Upper lobe of left lung (tissue), 4 donors: ENCODE results near the gene GPR176.

Source experiments
- CTCF ChIP-seq, 6 experiments: fragments of 450-650 bp in 4 of 6; fragments of 200-600 bp in 2 of 6; sonication (generic) in 2 of 6; IDR thresholded peaks; one replicate each; pipeline ENCODE4 v1.5.1; 2016 to 2019; ENCODE audit warnings: antibody characterized with exemption in 6 of 6
- EP300 ChIP-seq, 4 donors: sonication (generic); formaldehyde crosslinking; IDR thresholded peaks; one replicate each; pipeline ENCODE4 v1.5.1; 2017; ENCODE audit warnings: antibody characterized with exemption in 4 of 4, control low read depth in 2 of 4
- POLR2A ChIP-seq, 4 donors: fragments of 450-650 bp; IDR thresholded peaks; one replicate each; pipeline ENCODE4 v1.5.1; 2016 to 2017; ENCODE audit warnings: antibody characterized with exemption in 4 of 4, mild to moderate bottlenecking in 2 of 4
- POLR2AphosphoS5 ChIP-seq, 2 donors: sonication (generic); formaldehyde crosslinking; IDR thresholded peaks; one replicate each; pipeline ENCODE4 v1.5.1; 2017; ENCODE audit warnings: antibody characterized with exemption in 2 of 2

DNA sequence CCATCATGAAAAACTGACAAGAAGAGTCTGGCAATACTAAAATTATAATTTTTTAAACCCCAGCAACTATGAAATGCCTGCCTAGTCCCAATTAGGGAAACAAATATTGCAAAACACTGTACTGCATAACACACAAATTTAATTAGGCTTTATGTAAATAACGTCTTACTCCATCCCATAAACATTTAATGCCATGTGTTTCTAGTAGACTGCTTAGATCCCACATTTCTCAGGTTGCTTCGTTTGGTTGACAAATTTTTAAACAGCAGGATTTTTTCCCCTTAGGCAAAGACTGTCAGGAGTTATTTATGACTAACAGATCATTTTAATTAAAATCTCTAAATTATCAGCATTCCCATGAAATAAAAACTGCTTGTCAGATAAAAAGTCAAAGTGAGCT, 43.7 kb upstream of the GPR176 start:
- TF ChIP-seq CTCF (IDR thresholded peaks at IDR 0.05) (no peak), POLR2A (IDR thresholded peaks at IDR 0.05) (no peak), POLR2AphosphoS5 (IDR thresholded peaks at IDR 0.05) (no peak), EP300 (IDR thresholded peaks at IDR 0.05) (no peak)
